Limb (tissue), 2 donors: ENCODE data around the gene RAB6C.
"Not testable (repeated sequence)": the region's sequence is repeated elsewhere in the genome, so short reads cannot be mapped to it uniquely, and the experiment has no call there.

ENCODE experiments used
- DNase-seq, 2 donors: peaks; one replicate each; pipeline ENCODE4 v3.0.0-alpha.2; 2016; ENCODE audit errors: extremely low spot score in 2 of 2

The RAB6C gene

DNA sequence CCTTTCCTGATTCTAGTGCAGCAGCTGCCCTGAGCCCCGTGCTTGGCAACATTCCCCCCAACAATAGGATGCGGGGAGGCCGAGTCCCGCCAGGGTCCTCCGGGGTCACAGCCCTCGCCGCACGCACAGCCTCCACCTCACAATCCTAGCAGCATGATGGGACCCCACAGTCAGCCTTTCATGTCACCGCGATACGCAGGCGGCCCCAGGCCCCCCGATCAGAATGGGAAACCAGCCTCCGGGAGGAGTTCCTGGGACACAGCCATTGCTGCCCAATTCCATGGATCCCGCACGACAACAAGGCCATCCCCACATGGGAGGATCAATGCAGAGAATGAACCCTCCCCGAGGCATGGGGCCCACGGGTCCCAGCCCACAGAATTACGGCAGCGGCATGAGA, 13.7 kb downstream of the RAB6C start:
- not testable (repeated sequence) for DNase-seq

DNA sequence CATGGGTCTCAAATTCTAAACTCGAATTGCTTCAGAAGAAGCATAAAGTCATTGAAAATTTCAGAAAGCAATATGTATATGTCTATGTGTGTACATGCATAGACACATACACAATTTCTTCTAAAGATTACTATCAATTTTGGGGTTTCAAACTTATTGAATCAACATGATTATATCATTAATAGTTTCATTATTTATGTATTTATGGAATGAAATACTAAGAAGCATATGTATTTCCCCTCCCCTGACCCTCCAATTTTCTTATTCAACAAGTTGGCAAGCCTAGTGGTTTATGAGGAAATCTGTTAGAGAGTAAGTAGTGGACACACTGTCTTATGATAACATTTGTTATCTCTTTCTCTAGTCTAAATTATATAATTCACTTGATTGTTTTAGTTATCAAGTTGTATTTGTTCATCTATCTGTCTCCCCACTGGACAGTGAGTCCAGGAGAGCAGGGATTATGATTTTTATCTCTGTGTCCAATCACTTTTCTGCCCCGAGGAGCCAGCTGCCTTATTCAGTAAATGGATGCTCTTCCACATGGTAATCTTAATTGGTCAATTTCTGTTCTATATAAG, 17.3 kb downstream of the RAB6C start:
- not testable (repeated sequence) for DNase-seq

DNA sequence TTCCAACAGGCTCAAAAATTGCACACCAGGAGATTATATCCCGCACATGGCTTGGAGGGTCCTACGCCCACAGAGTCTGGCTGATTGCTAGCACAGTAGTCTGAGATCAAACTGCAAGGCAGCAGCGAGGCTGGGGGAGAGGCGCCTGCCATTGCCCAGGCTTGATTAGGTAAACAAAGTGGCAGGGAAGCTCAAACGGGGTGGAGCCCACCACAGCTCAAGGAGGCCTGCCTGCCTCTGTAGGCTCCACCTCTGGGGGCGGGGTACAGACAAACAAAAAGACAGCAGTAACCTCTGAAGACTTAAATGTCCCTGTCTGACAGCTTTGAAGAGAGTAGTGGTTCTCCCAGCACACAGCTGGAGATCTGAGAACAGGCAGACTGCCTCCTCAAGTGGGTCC, 19.3 kb downstream of the RAB6C start:
- not testable (repeated sequence) for DNase-seq

DNA sequence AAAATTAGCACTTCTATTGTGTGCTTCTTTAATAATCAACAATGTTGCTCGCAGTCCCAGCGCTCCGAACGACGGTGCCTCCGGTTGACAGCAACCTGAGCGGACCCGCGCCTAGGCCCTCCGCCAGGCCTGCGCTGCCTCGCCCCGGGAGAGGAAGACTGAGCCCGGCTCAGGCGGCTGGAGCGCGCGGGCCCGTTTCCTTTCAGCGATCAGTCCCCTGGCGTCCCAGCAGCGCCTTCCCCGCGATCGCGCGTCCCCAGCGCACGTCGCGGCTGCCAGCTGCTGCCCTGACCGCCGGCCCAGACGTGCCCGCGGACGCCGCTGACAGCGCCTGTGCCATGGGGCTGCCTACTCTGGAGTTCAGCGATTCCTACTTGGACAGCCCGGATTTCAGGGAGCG, 26.4 kb downstream of the RAB6C start:
- peak in 1 of 2 donors; percentile 36 for DNase-seq

DNA sequence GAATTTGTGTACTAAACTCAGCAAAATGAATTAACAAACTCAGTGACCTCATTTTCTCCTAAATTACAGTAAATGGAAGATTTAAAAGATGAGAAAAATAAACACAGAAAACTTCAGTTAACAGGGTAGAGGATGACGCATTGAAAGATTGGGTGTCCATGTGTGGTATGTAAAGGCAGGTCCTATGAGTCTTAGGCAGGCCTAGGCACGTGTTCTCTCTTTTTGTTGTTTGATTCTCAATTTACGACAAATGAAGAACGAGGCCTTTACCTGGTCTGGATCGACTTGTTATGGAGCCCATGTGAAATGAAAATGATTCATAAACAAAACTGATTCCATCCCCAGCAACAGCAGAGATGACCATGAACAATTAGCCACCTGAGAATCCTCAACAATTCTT, 37.2 kb downstream of the RAB6C start:
- DNase-seq: not testable (repeated sequence)

DNA sequence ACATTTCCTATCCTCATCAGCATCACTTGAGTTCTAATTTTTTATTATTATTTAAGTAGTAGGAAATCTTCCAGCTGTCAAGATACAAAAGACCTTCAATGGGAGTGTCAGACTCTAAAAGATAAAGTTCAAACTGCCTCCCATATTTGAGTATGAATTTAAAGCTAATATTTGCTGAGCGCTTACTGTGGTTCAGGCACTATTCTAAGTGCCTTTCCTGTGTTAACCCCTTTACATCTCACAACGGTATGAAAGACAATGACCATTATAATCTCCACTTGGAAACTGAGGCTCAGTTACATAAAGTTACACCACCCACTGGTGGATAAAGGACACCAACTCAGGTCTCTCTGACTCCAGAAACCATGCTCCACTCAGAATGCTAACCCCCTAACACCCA, 39.9 kb downstream of the RAB6C start:
- DNase-seq: no peak

DNA sequence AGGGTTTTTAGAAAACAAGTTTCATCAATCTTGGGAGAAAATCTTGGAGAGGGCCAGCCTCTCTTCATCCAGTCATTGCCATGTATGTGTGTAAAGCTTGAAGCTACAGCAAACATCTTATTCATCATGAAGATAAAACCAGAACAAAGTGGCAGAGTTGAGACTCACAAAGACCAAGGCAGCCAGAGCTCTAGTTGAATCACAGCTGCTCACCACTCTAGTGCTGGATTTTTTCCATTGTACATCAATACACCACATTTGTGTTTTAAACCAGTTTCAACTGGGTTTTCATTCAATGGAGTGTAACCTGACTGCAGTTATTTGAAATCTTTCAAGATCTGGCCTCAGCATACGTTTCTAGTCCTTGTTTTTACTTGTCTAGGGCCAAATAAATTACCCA, 40.6 kb downstream of the RAB6C start:
- not testable (repeated sequence) for DNase-seq

DNA sequence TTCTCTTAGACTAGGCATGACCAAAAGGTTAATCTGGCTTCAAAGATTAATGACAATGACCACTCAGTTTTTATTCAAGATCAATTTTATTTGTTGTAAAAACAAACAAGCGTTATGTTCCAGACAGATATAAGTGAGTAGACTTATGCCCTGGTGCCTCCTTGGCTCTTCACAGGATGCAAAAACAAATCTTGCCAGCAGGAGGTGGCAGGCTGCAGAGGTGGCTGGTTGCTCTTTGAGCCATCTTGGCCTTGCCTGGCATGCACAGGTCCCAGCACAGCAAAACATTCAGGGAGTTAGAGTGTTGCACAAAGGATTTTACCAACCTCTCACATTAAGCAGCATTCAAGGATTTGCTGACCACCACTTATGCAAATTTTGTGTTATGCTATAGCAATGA, 46.5 kb downstream of the RAB6C start:
- not testable (repeated sequence) for DNase-seq
